BLaER1 (cell line): Measurements from ENCODE around the gene CATSPER4.

ENCODE experiments used
- H3K27ac ChIP-seq: shearing (Covaris generic); formaldehyde crosslinking; 2 replicates; pipeline ENCODE4 v1.8.1; 2022
- H3K27me3 ChIP-seq: shearing (Covaris generic); formaldehyde crosslinking; 2 replicates; pipeline ENCODE4 v1.8.1; 2022
- H3K36me3 ChIP-seq: shearing (Covaris generic); formaldehyde crosslinking; 2 replicates; pipeline ENCODE4 v1.8.1; 2022
- H3K4me1 ChIP-seq: shearing (Covaris generic); formaldehyde crosslinking; 2 replicates; pipeline ENCODE4 v1.8.1; 2022
- H3K4me2 ChIP-seq: shearing (Covaris generic); formaldehyde crosslinking; 2 replicates; pipeline ENCODE4 v1.8.1; 2022
- H3K4me3 ChIP-seq: shearing (Covaris generic); formaldehyde crosslinking; 2 replicates; pipeline ENCODE4 v1.8.1; 2022
- H3K9ac ChIP-seq: shearing (Covaris generic); formaldehyde crosslinking; 2 replicates; pipeline ENCODE4 v1.8.1; 2022
- H3K9me3 ChIP-seq: shearing (Covaris generic); formaldehyde crosslinking; 2 replicates; pipeline ENCODE4 v1.8.1; 2022
- H4K20me1 ChIP-seq: shearing (Covaris generic); formaldehyde crosslinking; 2 replicates; pipeline ENCODE4 v1.8.1; 2022
- Cebpa-rat ChIP-seq: shearing (Covaris generic); IDR thresholded peaks from 2 replicates; pipeline ENCODE4 v1.8.1; 2022

The CATSPER4 gene

DNA sequence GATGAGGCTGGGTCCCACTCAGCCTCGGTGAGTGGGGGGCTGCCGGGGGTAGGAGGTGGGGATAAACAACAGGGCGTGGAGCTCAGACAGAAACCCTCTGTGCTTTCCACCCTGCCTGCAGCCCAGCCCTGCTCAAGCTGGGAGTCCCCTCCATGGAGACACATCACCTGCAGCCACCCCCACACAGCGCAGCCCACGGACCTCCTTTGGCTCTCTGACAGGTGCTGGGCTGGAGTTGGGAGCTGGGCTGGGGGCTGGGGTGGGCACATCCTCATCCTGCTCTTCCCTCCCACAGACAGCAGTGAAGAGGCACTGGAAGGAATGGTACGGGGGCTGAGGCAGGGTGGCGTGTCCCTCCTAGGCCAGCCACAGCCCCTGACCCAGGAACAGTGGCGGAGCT is 1.9 kb upstream of the CATSPER4 start:
- TF ChIP-seq Cebpa-rat: no peak
- H3K9me3 ChIP-seq: no peaks in the 10 kb centered on the region
- no peaks in the 10 kb centered on the region for H4K20me1 ChIP-seq

GRCh38 chr1:26189331-26189730 is 1.1 kb upstream of the CATSPER4 start:
- Histone ChIP-seq H3K27ac (no peak overlapping the region), H3K9ac (no peak overlapping the region), H4K20me1 (no peaks in the 10 kb centered on the region), H3K36me3 (no peaks in the 10 kb centered on the region), H3K4me3 (no peak overlapping the region), H3K4me1 (peaks cover 15% of the 10 kb centered on the region), H3K4me2 (no peak overlapping the region), H3K9me3 (no peaks in the 10 kb centered on the region), H3K27me3 (no peaks in the 10 kb centered on the region)
- TF ChIP-seq Cebpa-rat: no peak

More for the DNA sequence above, 1.9 kb upstream of the CATSPER4 start:
- Histone ChIP-seq H3K36me3 (no peaks in the 10 kb centered on the region), H3K27ac (no peak overlapping the region), H3K9ac (no peak overlapping the region), H3K4me3 (no peak overlapping the region), H3K27me3 (no peaks in the 10 kb centered on the region), H3K4me2 (no peak overlapping the region), H3K4me1 (peaks cover 15% of the 10 kb centered on the region)

- no peak overlapping the region for H3K4me2 ChIP-seq
- no peaks in the 10 kb centered on the region for H3K36me3 ChIP-seq
- no peak overlapping the region for H3K9ac ChIP-seq
- H3K27ac ChIP-seq: no peak overlapping the region
- no peak for TF ChIP-seq Cebpa-rat
- H3K4me1 ChIP-seq: peaks cover 15% of the 10 kb centered on the region
- no peak overlapping the region for H3K4me3 ChIP-seq
- no peaks in the 10 kb centered on the region for H3K9me3 ChIP-seq
- no peaks in the 10 kb centered on the region for H4K20me1 ChIP-seq
- no peaks in the 10 kb centered on the region for H3K27me3 ChIP-seq
These were observed 589 bp upstream of the CATSPER4 start for GRCh38 chr1:26189751-26190275.

DNA sequence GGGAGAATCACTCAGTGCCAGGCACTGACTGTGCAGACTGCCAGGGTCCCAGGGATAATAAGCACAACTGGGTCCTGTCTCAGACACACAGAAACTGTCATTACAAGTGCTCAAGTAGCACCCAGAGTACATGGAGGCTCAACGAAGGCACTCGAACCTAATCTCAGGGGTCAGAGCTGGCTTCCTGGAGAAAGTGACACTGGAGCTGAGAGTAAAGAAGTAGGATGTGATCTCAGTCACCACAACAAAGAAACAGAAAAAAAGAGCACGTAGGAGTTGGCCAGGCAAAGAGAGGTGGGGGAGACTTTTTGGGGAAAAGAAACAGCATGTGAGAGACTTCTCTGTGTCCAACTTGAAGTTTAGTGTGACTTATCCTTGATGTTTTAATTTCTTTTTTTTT is 1.3 kb downstream of the CATSPER4 start:
- H4K20me1 ChIP-seq: no peaks in the 10 kb centered on the region
- TF ChIP-seq Cebpa-rat: no peak
- no peaks in the 10 kb centered on the region for H3K27me3 ChIP-seq
- no peaks in the 10 kb centered on the region for H3K9me3 ChIP-seq
- no peaks in the 10 kb centered on the region for H3K36me3 ChIP-seq
- peak overlapping the region; percentile 49 for H3K4me2 ChIP-seq
- H3K4me1 ChIP-seq: peaks cover 15% of the 10 kb centered on the region
- H3K4me3 ChIP-seq: no peak overlapping the region
- no peak overlapping the region for H3K27ac ChIP-seq
- no peak overlapping the region for H3K9ac ChIP-seq

DNA sequence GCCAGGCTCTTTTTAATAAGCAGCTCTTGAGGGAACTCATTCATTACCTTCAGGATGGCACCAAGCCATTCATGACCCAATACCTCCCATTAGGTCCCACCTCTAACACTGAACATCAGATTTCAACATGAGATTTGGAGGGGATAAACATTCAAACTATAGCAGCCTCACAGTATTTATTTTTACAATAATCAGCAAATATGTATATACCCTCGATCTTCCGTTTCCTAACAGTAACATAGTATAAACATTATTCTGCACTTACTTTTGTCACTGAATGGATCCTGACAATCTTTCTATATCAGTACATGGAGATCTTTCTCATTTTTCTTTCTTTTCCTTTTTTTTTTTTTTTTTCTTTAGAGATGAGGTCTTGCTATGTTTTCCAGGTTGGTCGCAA is 5.4 kb downstream of the CATSPER4 start:
- no peak overlapping the region for H3K27ac ChIP-seq
- no peak for TF ChIP-seq Cebpa-rat
- no peaks in the 10 kb centered on the region for H3K36me3 ChIP-seq

DNA sequence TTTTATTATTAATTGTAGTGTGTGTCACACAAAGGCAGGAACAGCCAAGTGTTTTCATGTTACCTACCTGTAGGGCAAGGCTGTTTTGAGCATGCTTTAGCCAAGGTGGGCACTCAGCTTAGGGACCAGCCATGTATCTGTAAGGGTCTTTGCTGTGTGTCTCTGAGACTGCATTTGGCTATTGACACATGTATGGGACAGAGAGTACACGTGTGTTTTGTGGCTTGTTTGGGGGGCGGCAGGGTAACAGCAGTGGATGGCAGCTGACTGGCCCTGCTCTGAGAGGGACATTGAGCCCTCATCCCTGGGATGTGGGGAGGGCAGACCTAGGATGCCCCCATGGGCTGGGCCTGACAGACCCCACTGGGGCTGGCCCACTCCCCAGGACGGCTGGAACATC is 6.9 kb downstream of the CATSPER4 start:
- no peaks in the 10 kb centered on the region for H3K9me3 ChIP-seq
- no peaks in the 10 kb centered on the region for H4K20me1 ChIP-seq
- TF ChIP-seq Cebpa-rat: no peak

More for the DNA sequence above, 5.4 kb downstream of the CATSPER4 start:
- Histone ChIP-seq H3K4me3 (no peak overlapping the region), H3K9me3 (no peaks in the 10 kb centered on the region), H3K9ac (no peak overlapping the region), H3K4me1 (peaks cover 15% of the 10 kb centered on the region), H3K27me3 (no peaks in the 10 kb centered on the region), H3K4me2 (no peak overlapping the region), H4K20me1 (no peaks in the 10 kb centered on the region)

DNA sequence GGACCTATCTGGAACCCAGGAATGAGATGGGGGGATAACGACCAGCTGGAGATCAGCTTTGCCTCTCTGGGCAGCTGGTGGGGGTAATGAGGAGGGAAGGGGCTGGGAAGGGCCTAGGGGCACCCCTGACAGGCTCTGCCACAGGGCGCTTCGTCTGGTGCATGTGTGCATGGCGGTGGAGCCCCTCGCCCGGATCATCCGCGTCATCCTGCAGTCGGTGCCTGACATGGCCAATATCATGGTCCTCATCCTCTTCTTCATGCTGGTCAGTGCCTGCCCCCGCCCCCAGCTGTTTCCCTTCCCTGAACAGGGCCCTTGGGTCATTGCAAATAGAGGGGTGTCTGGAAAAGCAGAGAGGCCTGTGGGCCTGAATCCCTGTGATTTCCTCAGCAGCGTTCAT is 7.4 kb downstream of the CATSPER4 start:
- TF ChIP-seq Cebpa-rat: no peak
- Histone ChIP-seq H3K4me3 (no peak overlapping the region), H3K4me2 (no peak overlapping the region), H3K27me3 (no peaks in the 10 kb centered on the region), H4K20me1 (no peaks in the 10 kb centered on the region), H3K27ac (no peak overlapping the region), H3K9me3 (no peaks in the 10 kb centered on the region), H3K36me3 (no peaks in the 10 kb centered on the region), H3K9ac (no peak overlapping the region), H3K4me1 (no peaks in the 10 kb centered on the region)

More for the DNA sequence above, 6.9 kb downstream of the CATSPER4 start:
- H3K36me3 ChIP-seq: no peaks in the 10 kb centered on the region
- no peaks in the 10 kb centered on the region for H3K27me3 ChIP-seq
- H3K4me1 ChIP-seq: 0 out of 2 replicates have a peak, but pooled peaks cover under 1% of the 10 kb centered on the region
- H3K4me3 ChIP-seq: no peak overlapping the region
- no peak overlapping the region for H3K9ac ChIP-seq
- no peak overlapping the region for H3K27ac ChIP-seq
- no peak overlapping the region for H3K4me2 ChIP-seq

DNA sequence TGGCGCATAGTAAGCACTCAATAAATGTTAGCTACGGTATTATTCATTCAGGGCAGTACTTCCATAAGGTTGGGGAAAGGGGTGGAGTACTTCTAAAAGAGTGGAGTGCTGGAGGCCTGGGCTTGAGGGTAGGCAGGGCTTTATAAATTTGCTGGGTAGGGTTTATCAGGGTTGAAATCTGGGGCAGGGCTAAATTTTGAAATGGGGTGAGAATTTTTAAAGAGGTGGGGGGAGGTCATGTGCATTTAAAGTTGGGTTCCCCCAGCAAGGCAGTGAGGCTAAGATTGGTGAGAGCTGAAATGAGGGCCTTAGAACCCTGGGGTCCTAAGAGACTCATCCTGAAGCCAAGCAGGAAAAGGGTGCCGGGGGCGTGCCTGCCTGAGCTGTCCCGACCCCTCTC is 10.0 kb downstream of the CATSPER4 start:
- Histone ChIP-seq H3K4me3 (no peak overlapping the region), H3K36me3 (no peaks in the 10 kb centered on the region), H3K9me3 (no peaks in the 10 kb centered on the region), H3K4me1 (peaks cover 12% of the 10 kb centered on the region), H3K9ac (no peak overlapping the region), H3K27me3 (no peaks in the 10 kb centered on the region), H4K20me1 (no peaks in the 10 kb centered on the region), H3K27ac (no peak overlapping the region), H3K4me2 (no peak overlapping the region)
- TF ChIP-seq Cebpa-rat: no peak

- Histone ChIP-seq H3K9ac (no peak overlapping the region), H3K27ac (no peak overlapping the region), H3K4me2 (peak overlapping the region; percentile 55), H3K27me3 (no peaks in the 10 kb centered on the region), H4K20me1 (no peaks in the 10 kb centered on the region), H3K4me3 (no peak overlapping the region), H3K9me3 (no peaks in the 10 kb centered on the region), H3K4me1 (peaks cover 12% of the 10 kb centered on the region), H3K36me3 (no peaks in the 10 kb centered on the region)
- TF ChIP-seq Cebpa-rat: no peak
These were observed 13.4 kb downstream of the CATSPER4 start for GRCh38 chr1:26203642-26204318.

- Histone ChIP-seq H3K27me3 (no peaks in the 10 kb centered on the region), H3K9me3 (no peaks in the 10 kb centered on the region), H3K27ac (no peak overlapping the region), H3K36me3 (no peaks in the 10 kb centered on the region), H3K4me2 (0 out of 2 replicates have a peak overlapping the region, but pooled peaks have one; percentile 2), H4K20me1 (no peaks in the 10 kb centered on the region), H3K9ac (no peak overlapping the region), H3K4me3 (no peak overlapping the region), H3K4me1 (peaks cover 8% of the 10 kb centered on the region)
- TF ChIP-seq Cebpa-rat: no peak
These were observed 19.9 kb downstream of the CATSPER4 start for GRCh38 chr1:26210147-26210870.
